K562 (cell line): ENCODE measurements around the gene VAPB.

Source experiments
- FIP1L1 ChIP-seq: fragments of 200-400 bp; formaldehyde crosslinking; IDR thresholded peaks from 2 replicates; pipeline ENCODE4 v1.6.1; 2018; ENCODE audit warnings: mild to moderate bottlenecking, low read depth, low read length; ENCODE audit not compliant: poor library complexity, severe bottlenecking
- FOXK2 ChIP-seq, 2 experiments: fragments of 450-650 bp; IDR thresholded peaks in 1 of 2; conservative IDR thresholded peaks in 1 of 2; 2 replicates each; pipeline ENCODE4 v1.6.1; 2016; ENCODE audit warnings: low read depth in 2 of 2, mild to moderate bottlenecking in 1 of 2
- IRF1 ChIP-seq: sonication (generic); formaldehyde crosslinking; IDR thresholded peaks from 2 replicates; pipeline ENCODE4 v1.8.0; 2022; ENCODE audit warnings: missing genetic modification reagents, mild to moderate bottlenecking, borderline replicate concordance
- POLR2A ChIP-seq: fragments of 450-650 bp; conservative IDR thresholded peaks from 2 replicates; pipeline ENCODE4 v1.6.1; 2016
- POLR2B ChIP-seq: fragments of 450-650 bp; IDR thresholded peaks from 2 replicates; pipeline ENCODE4 v1.6.1; 2018; ENCODE audit warnings: low read depth; ENCODE audit not compliant: partially characterized antibody
- TCF7L2 ChIP-seq: fragments of 150-350 bp; IDR thresholded peaks from 2 replicates; pipeline ENCODE4 v1.6.1; 2016; ENCODE audit warnings: low read depth, mild to moderate bottlenecking, low read length, moderate library complexity

- TF ChIP-seq IRF1 (CRISPR knock-in tag) (no peak), FIP1L1 (no peak), FOXK2 (conservative IDR thresholded peaks at IDR 0.05 in 1 of 2, IDR thresholded peaks at IDR 0.05 in 1 of 2; ENCODE audit: low read depth in 2 of 2) (no peak), TCF7L2 (no peak), POLR2A (no peak), POLR2B (no peak)
Observed at GRCh38 chr20:58453391-58453790, 64.4 kb downstream of the VAPB start.
